GM18508 (cell line): Measurements from ENCODE around the gene OCA2.

ENCODE experiments used
- ATAC-seq: cut with Tn5 transposase; IDR thresholded peaks from one replicate; pipeline ENCODE4 v1.9.1; 2021; ENCODE audit warnings: moderate number of reproducible peaks; ENCODE audit not compliant: insufficient read depth, unreplicated experiment

Gene OCA2

GRCh38 chr15:28107111-28107903, 8.2 kb upstream of the OCA2 start:
- ATAC-seq: no peak

GRCh38 chr15:28106294-28107110, 7.4 kb upstream of the OCA2 start:
- no peak for ATAC-seq

- no peak for ATAC-seq
Measured at GRCh38 chr15:28105793-28106192, 6.7 kb upstream of the OCA2 start.

- ATAC-seq: no peak
Measured at GRCh38 chr15:28105224-28105791, 6.2 kb upstream of the OCA2 start.

GRCh38 chr15:28104326-28104725, 5.2 kb upstream of the OCA2 start:
- no peak for ATAC-seq

GRCh38 chr15:28103831-28104230, 4.7 kb upstream of the OCA2 start:
- no peak for ATAC-seq

- no peak for ATAC-seq
Measured at GRCh38 chr15:28101983-28102441, 2.9 kb upstream of the OCA2 start.

- no peak for ATAC-seq
Measured at GRCh38 chr15:28101201-28101600, 2.1 kb upstream of the OCA2 start.

GRCh38 chr15:28100516-28101195, 1.5 kb upstream of the OCA2 start:
- ATAC-seq: no peak

- ATAC-seq: no peak
Measured at GRCh38 chr15:28099555-28100140, 533 bp upstream of the OCA2 start.

GRCh38 chr15:28098360-28098765, 752 bp downstream of the OCA2 start:
- no peak for ATAC-seq

- ATAC-seq: no peak
Measured at GRCh38 chr15:28097656-28098359, 1.3 kb downstream of the OCA2 start.

- no peak for ATAC-seq
Measured at GRCh38 chr15:28096670-28097431, 2.3 kb downstream of the OCA2 start.

GRCh38 chr15:28096411-28096669, 2.8 kb downstream of the OCA2 start:
- no peak for ATAC-seq

GRCh38 chr15:28094732-28095521, 4.2 kb downstream of the OCA2 start:
- no peak for ATAC-seq

- no peak for ATAC-seq
Measured at GRCh38 chr15:28093752-28094535, 5.2 kb downstream of the OCA2 start.

GRCh38 chr15:28091313-28091712, 7.8 kb downstream of the OCA2 start:
- ATAC-seq: no peak
